ENCODE measurements around the gene PTP4A2.
"Not testable (repeated sequence)": the region's sequence is repeated elsewhere in the genome, so short reads cannot be mapped to it uniquely, and the experiment has no call there.

PTP4A2 gene

GRCh38 chr1:31924839-31925238 is 13.3 kb downstream of the PTP4A2 start:
- DNase-seq (ENCODE audit: low read depth) = no peak

GRCh38 chr1:31923901-31924535 is 14.2 kb downstream of the PTP4A2 start:
- DNase-seq (ENCODE audit: low read depth) = no peak

GRCh38 chr1:31920956-31921355 is 17.2 kb downstream of the PTP4A2 start:
- no peak for DNase-seq (ENCODE audit: low read depth)

DNA sequence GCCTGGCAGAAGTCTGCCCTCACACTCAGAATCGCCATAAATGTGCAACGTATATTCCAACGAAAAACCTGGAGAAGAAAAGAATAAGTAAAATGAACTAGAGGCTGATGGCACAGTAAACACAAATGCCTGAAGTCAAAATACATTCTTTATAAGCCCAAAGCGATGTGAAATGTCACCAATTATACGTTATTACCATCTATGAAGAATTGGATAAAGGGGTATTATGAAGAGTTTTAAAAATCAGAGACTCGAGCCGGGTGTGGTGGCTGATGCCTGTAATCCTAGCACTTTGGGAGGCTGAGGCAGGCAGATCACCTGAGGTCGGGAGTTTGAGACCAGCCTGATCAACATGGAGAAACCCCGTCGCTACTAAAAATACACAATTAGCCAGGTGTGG is 18.6 kb downstream of the PTP4A2 start:
- no peak for DNase-seq (ENCODE audit: low read depth)

DNA sequence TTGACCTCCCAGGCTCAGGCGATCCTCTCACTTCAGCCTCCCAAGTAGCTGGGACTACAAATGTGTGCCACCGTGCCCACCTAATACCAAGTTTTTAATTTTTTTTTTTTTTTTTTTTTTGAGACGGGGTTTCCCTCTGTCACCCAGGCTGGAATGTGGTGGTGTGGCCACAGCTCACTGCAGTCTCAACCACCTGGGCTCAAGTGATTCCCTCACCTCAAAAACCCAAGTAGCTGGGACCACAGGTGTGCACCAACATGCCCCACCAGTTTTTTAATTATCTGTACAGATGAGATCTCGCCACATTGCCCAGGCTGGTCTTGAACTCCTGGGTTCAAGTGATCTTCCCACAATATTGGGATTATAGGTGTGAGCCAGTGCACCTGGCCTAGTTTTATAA is 22.7 kb downstream of the PTP4A2 start:
- DNase-seq (ENCODE audit: low read depth) = no peak

GRCh38 chr1:31913968-31914367 is 24.2 kb downstream of the PTP4A2 start:
- DNase-seq (ENCODE audit: low read depth) = no peak

DNA sequence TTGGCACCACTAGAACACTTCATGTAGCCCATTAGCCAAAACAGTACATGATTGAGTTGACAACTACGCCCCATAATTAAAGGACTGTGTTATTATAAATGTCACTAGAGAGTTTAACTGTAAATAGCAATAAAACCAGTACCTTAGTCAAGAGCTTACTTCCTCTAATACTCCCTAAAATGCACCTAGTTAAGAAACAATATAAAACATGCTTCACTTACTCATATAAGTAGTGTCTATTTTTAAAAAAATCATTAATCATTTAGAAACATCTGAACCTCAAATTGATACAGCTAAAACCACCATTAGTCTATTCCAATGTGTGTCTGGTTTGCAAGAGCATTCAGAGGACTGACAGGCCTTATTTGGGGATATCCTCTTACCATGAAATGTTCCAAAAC is 25.3 kb downstream of the PTP4A2 start:
- no peak for DNase-seq (ENCODE audit: low read depth)

DNA sequence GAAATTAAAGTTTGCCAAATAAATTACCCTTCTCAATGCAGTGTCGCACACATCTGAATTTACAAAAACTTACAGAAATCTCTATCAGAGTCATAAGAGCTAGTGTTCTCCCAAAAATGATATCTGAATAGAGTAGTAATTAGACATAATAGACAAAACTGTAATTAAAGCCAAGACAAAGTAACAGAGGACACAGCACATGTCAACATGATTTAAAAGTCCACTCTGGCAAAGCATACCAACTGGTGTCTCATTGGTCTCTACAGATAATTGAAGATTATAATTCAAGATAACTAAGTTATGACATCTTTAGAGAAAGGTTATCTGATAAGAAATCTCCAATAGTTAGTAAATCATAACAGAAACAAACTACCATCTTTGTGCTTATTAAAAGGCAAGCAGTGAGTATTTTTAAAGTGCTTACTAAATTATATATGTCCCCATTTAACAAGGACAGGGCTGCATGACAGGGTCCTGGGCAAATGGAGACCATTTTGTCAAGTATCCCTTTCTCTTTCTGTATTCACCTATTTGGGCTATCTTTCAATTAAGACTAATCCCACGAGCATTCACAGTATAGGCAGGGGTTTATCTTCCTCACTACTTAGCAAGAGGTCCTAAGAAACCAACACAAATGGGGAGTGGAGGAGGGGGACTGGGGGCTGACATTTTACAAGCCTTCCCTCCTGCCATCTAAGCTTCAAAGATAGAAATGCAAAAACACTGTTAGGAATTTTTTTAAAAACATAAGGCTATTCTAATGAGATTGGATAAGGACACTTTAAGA is 26.0 kb downstream of the PTP4A2 start:
- no peak for DNase-seq (ENCODE audit: low read depth)

GRCh38 chr1:31910933-31911332 is 27.2 kb downstream of the PTP4A2 start:
- DNase-seq (ENCODE audit: low read depth) = no peak

DNA sequence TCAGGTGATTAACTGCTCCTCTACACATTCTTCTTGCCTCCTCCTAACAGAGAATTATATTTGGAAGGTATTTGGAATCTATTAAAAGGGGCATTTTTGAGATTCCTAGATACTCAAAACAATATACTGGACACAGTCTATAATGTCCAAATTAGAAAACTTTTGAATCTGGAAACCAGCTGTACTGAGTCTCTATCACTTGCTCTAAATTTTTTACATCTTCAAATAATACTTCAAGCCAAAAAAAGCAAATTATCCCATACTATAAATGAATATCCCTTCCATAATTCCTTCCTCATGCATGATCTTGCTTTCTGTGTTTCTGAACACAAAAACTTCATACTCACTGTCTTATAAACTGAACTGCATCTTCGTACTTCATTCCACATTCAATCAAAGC is 28.5 kb downstream of the PTP4A2 start:
- no peak for DNase-seq (ENCODE audit: low read depth)

DNA sequence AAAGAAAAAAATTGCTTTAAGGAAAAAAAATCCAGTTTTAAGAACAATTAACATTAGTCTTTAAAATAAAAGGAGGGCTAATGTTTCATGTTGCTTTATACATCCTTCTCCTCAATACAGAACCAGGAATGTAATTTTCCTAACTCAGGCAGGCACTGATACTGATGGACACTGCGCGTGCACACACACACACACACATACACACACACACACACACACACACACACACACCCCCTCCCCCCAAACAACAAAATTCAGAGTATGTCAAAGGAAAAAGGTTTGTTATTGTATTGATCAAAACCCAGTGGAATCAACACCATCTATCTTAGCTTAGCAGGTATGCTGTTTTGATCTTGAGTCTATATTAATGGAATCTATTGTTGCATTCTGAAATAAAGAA is 31.6 kb downstream of the PTP4A2 start:
- DNase-seq (ENCODE audit: low read depth) = no peak

DNA sequence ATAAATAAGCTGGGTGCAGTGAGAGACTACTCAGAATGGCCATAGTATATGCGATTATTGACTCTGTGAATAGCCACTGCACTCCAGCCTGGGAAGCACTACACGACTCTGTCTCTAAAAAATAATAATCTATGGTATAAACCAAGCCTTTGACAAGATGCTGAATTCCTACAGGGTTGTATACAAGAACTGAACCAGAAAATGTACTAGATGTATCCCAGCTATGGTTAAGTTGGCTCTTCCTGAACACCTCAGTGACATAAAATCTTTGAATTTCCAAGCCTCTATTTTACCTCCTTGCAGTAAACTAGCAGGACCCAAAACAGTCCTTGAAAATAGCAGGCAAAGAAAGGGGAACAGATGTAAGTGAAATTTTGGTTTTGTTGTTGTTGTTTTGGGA is 32.5 kb downstream of the PTP4A2 start:
- DNase-seq (ENCODE audit: low read depth) = no peak

DNA sequence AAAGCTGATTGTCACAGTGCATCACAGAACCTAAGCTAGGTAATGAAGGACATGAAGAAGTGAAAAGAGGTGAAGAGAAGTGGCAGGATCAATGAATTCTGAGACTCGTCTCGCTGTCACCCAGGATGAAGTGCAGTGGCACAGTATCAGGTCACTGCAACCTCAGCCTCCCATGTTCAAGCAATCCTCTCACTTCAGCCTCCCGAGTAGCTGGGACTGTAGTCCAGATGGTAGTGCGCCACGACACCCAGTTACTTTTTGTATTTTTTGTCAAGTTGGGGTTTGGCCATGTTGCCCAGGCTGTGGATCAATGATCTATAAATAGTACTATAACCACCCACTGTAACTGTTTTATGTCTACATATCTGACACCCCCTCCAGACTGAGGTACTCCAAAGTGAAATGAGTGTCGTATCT is 33.1 kb downstream of the PTP4A2 start:
- DNase-seq (ENCODE audit: low read depth) = no peak

DNA sequence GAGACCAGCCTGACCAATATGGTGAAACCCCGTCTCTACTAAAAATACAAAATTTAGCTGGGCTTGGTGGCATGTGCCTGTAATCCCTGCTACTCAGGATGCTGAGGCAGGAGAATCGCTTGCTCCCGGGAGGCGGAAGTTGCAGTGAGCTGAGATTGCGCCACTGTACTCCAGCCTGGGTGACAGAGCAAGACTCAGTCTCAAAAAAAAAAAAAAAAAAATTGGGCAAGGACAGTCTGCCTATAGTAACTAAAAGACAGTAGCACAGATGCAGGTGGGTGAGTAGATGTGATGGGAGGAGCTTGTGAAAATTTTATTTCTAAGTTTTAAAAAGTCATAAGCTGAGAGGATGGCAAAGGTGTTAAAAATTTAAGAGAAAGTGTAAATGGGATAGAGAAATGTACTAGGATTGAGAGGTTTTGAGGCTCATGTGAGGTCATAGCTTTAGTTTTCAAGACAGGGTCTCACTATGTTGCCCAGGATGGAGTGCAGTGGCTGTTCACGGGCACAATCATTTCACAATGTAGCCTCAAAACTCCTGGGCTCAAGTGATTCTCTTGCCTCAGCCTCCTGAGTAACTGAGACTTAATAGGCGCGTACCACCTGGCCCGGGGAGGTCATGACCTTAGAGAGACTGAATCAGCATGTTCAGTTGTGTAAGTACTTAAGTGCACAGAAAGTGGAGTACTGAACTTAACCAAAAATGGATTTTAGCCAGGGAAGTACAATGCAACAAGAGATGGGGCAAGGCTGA is 33.7 kb downstream of the PTP4A2 start:
- DNase-seq (ENCODE audit: low read depth) = no peak

DNA sequence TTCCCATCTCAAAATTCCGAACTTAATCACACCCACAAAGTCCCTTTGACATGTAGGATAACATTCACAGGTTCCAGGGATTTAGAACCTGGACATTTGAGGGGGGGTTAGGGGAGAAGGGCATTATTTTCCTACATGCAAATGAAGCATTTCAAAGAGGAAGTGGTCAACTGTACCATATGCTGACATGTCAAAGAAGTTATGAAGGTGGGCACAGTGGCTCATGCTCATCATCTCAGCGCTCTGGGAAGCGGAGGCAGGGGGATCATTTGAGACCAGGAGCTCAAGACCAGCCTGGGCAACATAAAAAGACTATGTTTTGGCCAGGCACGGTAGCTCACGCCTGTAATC is 35.7 kb downstream of the PTP4A2 start:
- no peak for DNase-seq (ENCODE audit: low read depth)

GRCh38 chr1:31901838-31902509 is 36.2 kb downstream of the PTP4A2 start:
- no peak for DNase-seq (ENCODE audit: low read depth)

GRCh38 chr1:31900790-31901189 is 37.4 kb downstream of the PTP4A2 start:
- DNase-seq (ENCODE audit: low read depth) = no peak

DNA sequence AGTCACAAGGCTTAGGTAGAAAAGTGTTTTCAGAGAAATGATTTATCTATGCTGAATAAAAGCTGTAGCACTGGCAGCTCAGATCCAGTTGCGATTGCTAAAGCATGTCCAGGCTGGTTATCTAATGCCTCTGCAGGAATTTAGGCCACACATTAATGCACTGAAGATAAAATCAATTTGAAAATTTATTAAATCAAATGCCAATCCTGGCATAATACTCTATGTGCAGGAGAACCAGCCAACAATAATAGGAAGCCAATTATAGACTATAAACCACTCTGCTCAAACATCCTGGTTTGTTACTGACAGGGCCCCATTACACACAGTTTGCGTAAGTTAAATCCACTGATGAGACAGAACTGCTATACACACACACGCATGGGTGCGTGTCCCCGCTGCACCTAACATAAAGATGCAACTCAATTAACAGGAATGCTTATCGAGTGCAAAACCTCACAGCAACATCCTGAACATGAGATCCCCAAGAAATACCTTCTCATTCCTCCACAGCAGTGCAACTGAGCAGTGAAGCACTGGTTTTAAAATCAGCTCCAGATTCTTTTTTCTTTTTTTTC is 40.6 kb downstream of the PTP4A2 start:
- no peak for DNase-seq (ENCODE audit: low read depth)

- not testable (repeated sequence) for DNase-seq (ENCODE audit: low read depth)
Observed at GRCh38 chr1:31895474-31896198, 42.5 kb downstream of the PTP4A2 start.

- DNase-seq (ENCODE audit: low read depth) = no peak
Observed at GRCh38 chr1:31891280-31891679, 46.9 kb downstream of the PTP4A2 start.

- no peak for DNase-seq (ENCODE audit: low read depth)
Observed at GRCh38 chr1:31888291-31888690, 49.9 kb downstream of the PTP4A2 start.

- no peak for DNase-seq (ENCODE audit: low read depth)
Observed at GRCh38 chr1:31886866-31887265, 51.3 kb downstream of the PTP4A2 start.

All from activated T-helper 1 cell treated with Interleukin-2 at 50 U/mL for 16 hours (primary cell).